Stimulated activated CD8-positive, alpha-beta memory T cell treated with anti-CD3 and anti-CD28 coated beads, Interleukin-15, amount 100 ng/mL, for 4 hours (primary cell): ENCODE measurements around the gene KDELR1.

Experiments used
- DNase-seq, 2 donors: peaks; one replicate each; pipeline ENCODE4 v3.0.0-alpha.2; 2020; ENCODE audit warnings: low read depth in 2 of 2

The KDELR1 gene

GRCh38 chr19:48371367-48371766 lies 20.0 kb downstream of the KDELR1 start:
- no peak for DNase-seq

GRCh38 chr19:48370955-48371354 lies 20.4 kb downstream of the KDELR1 start:
- no peak for DNase-seq

GRCh38 chr19:48368936-48369335 lies 22.4 kb downstream of the KDELR1 start:
- no peak for DNase-seq

GRCh38 chr19:48367855-48368254 lies 23.5 kb downstream of the KDELR1 start:
- DNase-seq = no peak

GRCh38 chr19:48365602-48366001 lies 25.7 kb downstream of the KDELR1 start:
- no peak for DNase-seq

- no peak for DNase-seq
Observed at GRCh38 chr19:48364598-48365348, 26.6 kb downstream of the KDELR1 start.

- peak; percentile 96 for DNase-seq
Observed at GRCh38 chr19:48363810-48364597, 27.3 kb downstream of the KDELR1 start, which contains the start of the genes SYNGR4 and TMEM143. SYNGR4 (plus strand) TSS chr19:48364367; CDS start chr19:48365843, 1,476 bp downstream. TMEM143 (minus strand) TSS chr19:48363940; CDS start chr19:48363920, 20 bp downstream.

GRCh38 chr19:48363500-48363809 lies 27.9 kb downstream of the KDELR1 start:
- no peak for DNase-seq

GRCh38 chr19:48362716-48363499 lies 28.4 kb downstream of the KDELR1 start:
- peak; percentile 73 to 76 for DNase-seq

GRCh38 chr19:48361912-48362311 lies 29.4 kb downstream of the KDELR1 start:
- DNase-seq = no peak

- no peak for DNase-seq
Observed at GRCh38 chr19:48359123-48359522, 32.2 kb downstream of the KDELR1 start.

- no peak for DNase-seq
Observed at GRCh38 chr19:48355365-48355954, 35.9 kb downstream of the KDELR1 start.

- no peak for DNase-seq
Observed at GRCh38 chr19:48354332-48354992, 36.9 kb downstream of the KDELR1 start.

GRCh38 chr19:48353677-48354076 lies 37.7 kb downstream of the KDELR1 start:
- DNase-seq = no peak

- DNase-seq = peak; percentile 35 to 60
Observed at GRCh38 chr19:48351341-48351752, 40.0 kb downstream of the KDELR1 start.

GRCh38 chr19:48350856-48351255 lies 40.5 kb downstream of the KDELR1 start:
- DNase-seq = no peak

- no peak for DNase-seq
Observed at GRCh38 chr19:48348737-48349136, 42.6 kb downstream of the KDELR1 start.

GRCh38 chr19:48348045-48348444 lies 43.3 kb downstream of the KDELR1 start:
- no peak for DNase-seq

GRCh38 chr19:48346191-48346590 lies 45.2 kb downstream of the KDELR1 start:
- DNase-seq = no peak

GRCh38 chr19:48344892-48345291 lies 46.5 kb downstream of the KDELR1 start:
- no peak for DNase-seq

GRCh38 chr19:48342841-48343540 lies 48.4 kb downstream of the KDELR1 start:
- DNase-seq = no peak
